HPDE6-E6E7 (cell line): ENCODE results near the gene HOXB3.
"Not testable (repeated sequence)": the region's sequence is repeated elsewhere in the genome, so short reads cannot be mapped to it uniquely, and the experiment has no call there.

Source experiments
- DNase-seq: peaks from one replicate; pipeline ENCODE4 v3.0.0; 2011; ENCODE audit warnings: missing footprints; ENCODE audit errors: extremely low spot score

HOXB3 gene

GRCh38 chr17:48527547-48527932 is 62.5 kb downstream of the HOXB3 start:
- no peak for DNase-seq

GRCh38 chr17:48526608-48527546 is 63.2 kb downstream of the HOXB3 start:
- DNase-seq, result no peak

GRCh38 chr17:48523010-48523409 is 67.0 kb downstream of the HOXB3 start:
- no peak for DNase-seq

- no peak for DNase-seq
Observed at GRCh38 chr17:48522031-48522653, 67.9 kb downstream of the HOXB3 start.

GRCh38 chr17:48520631-48521079 is 69.4 kb downstream of the HOXB3 start:
- DNase-seq, result no peak

GRCh38 chr17:48519427-48519826 is 70.6 kb downstream of the HOXB3 start:
- DNase-seq, result no peak

GRCh38 chr17:48517478-48517877 is 72.6 kb downstream of the HOXB3 start:
- no peak for DNase-seq

- no peak for DNase-seq
Observed at GRCh38 chr17:48515925-48516900, 73.8 kb downstream of the HOXB3 start.

GRCh38 chr17:48514477-48514876 is 75.6 kb downstream of the HOXB3 start:
- no peak for DNase-seq

- no peak for DNase-seq
Observed at GRCh38 chr17:48513666-48514455, 76.2 kb downstream of the HOXB3 start.

- DNase-seq, result no peak
Observed at GRCh38 chr17:48513097-48513496, 76.9 kb downstream of the HOXB3 start.

GRCh38 chr17:48510761-48511604 is 79.1 kb downstream of the HOXB3 start:
- no peak for DNase-seq

GRCh38 chr17:48510381-48510760 is 79.7 kb downstream of the HOXB3 start:
- no peak for DNase-seq

GRCh38 chr17:48509708-48510107 is 80.3 kb downstream of the HOXB3 start:
- not testable (repeated sequence) for DNase-seq

- DNase-seq, result no peak
Observed at GRCh38 chr17:48506246-48506645, 83.8 kb downstream of the HOXB3 start.

- DNase-seq, result peak; percentile 67
Observed at GRCh38 chr17:48505788-48506187, 84.3 kb downstream of the HOXB3 start.

GRCh38 chr17:48504953-48505352 is 85.1 kb downstream of the HOXB3 start:
- no peak for DNase-seq

GRCh38 chr17:48503747-48504146 is 86.3 kb downstream of the HOXB3 start:
- DNase-seq, result no peak

GRCh38 chr17:48502901-48503300 is 87.1 kb downstream of the HOXB3 start:
- no peak for DNase-seq

- DNase-seq, result no peak
Observed at GRCh38 chr17:48502312-48502711, 87.7 kb downstream of the HOXB3 start.
